HUES64 (cell line): ENCODE measurements around the gene SLC35B2.
A peak's percentile ranks its signal among the peaks of the same experiment; 100 is the strongest.

Experiments
- H3K27ac ChIP-seq: 2 replicates; pipeline ENCODE4 v1.7.0; 2013; ENCODE audit warnings: low read depth, low read length, inconsistent platforms
- H3K27me3 ChIP-seq: 2 replicates; pipeline ENCODE4 v1.6.1; 2013; ENCODE audit warnings: mild to moderate bottlenecking, low read length; ENCODE audit not compliant: insufficient read depth
- H3K36me3 ChIP-seq: 2 replicates; pipeline ENCODE4 v1.6.1; 2013; ENCODE audit warnings: mild to moderate bottlenecking, low read length; ENCODE audit not compliant: insufficient read depth
- H3K4me1 ChIP-seq: 2 replicates; pipeline ENCODE4 v1.6.1; 2013; ENCODE audit warnings: mild to moderate bottlenecking, low read length, moderate library complexity; ENCODE audit not compliant: insufficient read depth
- H3K4me3 ChIP-seq: 2 replicates; pipeline ENCODE4 v1.5.1; 2013; ENCODE audit warnings: mild to moderate bottlenecking, low read length, moderate library complexity
- H3K9ac ChIP-seq: 2 replicates; pipeline ENCODE4 v1.6.1; 2013; ENCODE audit warnings: mild to moderate bottlenecking, low read depth, low read length
- H3K9me3 ChIP-seq: 2 replicates; pipeline ENCODE4 v1.6.1; 2013; ENCODE audit warnings: low read depth, low read length; ENCODE audit not compliant: insufficient read depth
- WGBS: fragments of 150-250, 120-280 bp; methylation state at CpG from one replicate; pipeline ENCODE4 v1.1.7; 2013; ENCODE audit warnings: missing lambda C conversion rate; 5-methylcytosine and 5-hydroxymethylcytosine counted together

The SLC35B2 gene

GRCh38 chr6:44284867-44285266 is 27.5 kb upstream of the SLC35B2 start:
- no peaks in the 10 kb centered on the region for H3K36me3 ChIP-seq
- H3K4me3 ChIP-seq = no peak overlapping the region
- H3K4me1 ChIP-seq = no peaks in the 10 kb centered on the region
- no peak overlapping the region for H3K27ac ChIP-seq
- no peaks in the 10 kb centered on the region for H3K9me3 ChIP-seq
- WGBS = 49% methylated on average over 4 of the region's 4 CpGs
- H3K27me3 ChIP-seq = peaks cover 52% of the 10 kb centered on the region
- H3K9ac ChIP-seq = no peak overlapping the region

DNA sequence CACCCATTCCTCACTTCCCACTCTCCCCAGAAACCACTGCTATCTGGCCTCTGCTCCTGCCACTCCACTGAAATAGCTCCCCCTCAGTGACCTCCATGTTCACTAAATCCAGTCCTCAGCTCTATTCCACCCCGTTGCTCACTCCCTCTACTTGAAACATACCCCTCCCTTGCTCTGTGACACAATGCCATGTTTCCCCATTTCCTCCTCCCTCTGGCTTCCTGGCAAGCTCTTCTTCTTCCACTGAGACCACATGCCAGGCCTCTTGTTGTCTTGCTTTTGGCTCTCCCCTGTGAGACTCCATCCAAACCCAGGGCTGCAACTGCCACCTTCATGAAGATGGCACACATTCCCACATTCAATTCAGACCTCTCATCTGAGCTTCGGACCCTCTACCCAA is 26.8 kb upstream of the SLC35B2 start:
- H3K36me3 ChIP-seq = no peaks in the 10 kb centered on the region
- H3K9me3 ChIP-seq = no peaks in the 10 kb centered on the region
- H3K4me1 ChIP-seq = no peaks in the 10 kb centered on the region
- 55% methylated on average over 2 of the region's 2 CpGs for WGBS
- no peak overlapping the region for H3K9ac ChIP-seq
- peaks cover 50% of the 10 kb centered on the region for H3K27me3 ChIP-seq
- H3K27ac ChIP-seq = no peak overlapping the region
- H3K4me3 ChIP-seq = no peak overlapping the region

GRCh38 chr6:44278774-44279697 is 21.7 kb upstream of the SLC35B2 start:
- Histone ChIP-seq H3K27me3 (peaks cover 57% of the 10 kb centered on the region), H3K36me3 (no peaks in the 10 kb centered on the region), H3K4me3 (no peak overlapping the region), H3K9ac (no peak overlapping the region), H3K4me1 (no peaks in the 10 kb centered on the region), H3K27ac (no peak overlapping the region), H3K9me3 (no peaks in the 10 kb centered on the region)
- WGBS = 69% methylated on average over 9 of the region's 9 CpGs

DNA sequence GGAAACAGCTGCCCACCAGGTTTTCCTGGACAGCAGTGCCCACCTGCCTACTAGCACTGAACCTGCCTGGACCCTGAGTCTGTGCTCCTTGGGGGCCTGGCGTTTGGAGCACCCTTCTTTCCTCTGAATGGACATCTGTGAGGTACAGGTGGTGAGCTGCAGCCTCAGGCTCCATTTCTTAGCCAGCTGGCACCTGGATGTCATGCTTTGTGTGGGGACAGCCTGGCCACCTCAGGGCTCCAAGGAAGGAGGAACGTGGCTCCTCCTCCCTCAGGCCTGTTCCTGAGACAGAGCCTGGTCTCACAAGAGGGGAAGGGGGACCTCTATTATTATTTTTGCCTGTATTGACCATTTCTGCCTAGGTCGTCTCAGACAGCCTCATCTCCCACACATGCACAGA is 21.0 kb upstream of the SLC35B2 start:
- H3K27ac ChIP-seq = no peak overlapping the region
- H3K4me1 ChIP-seq = no peaks in the 10 kb centered on the region
- no peak overlapping the region for H3K4me3 ChIP-seq
- H3K27me3 ChIP-seq = peaks cover 51% of the 10 kb centered on the region
- H3K36me3 ChIP-seq = no peaks in the 10 kb centered on the region
- no peak overlapping the region for H3K9ac ChIP-seq
- H3K9me3 ChIP-seq = no peaks in the 10 kb centered on the region
- 62% methylated on average over 2 of the region's 3 CpGs for WGBS

DNA sequence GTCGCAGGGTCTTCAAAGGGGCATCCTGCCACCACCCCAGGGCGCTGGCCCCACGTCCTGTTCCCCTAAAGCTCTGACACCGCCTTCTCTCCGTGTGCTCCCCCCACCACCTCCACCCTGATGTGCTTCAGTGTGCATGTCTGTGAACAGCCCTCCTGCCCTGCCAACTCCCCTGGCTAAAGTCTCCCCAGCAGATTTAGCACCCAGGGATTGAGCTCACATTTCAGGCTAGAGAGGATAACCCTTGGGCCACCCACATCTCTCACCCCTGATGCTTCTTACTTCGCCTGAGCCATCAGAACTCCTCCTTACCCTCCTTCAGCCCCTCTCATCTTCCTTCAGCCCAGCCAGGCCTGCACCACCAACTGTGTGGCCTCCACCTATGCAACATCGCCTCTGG is 20.4 kb upstream of the SLC35B2 start:
- Histone ChIP-seq H3K9me3 (no peaks in the 10 kb centered on the region), H3K4me1 (no peaks in the 10 kb centered on the region), H3K9ac (no peak overlapping the region), H3K4me3 (no peak overlapping the region), H3K27ac (no peak overlapping the region), H3K36me3 (no peaks in the 10 kb centered on the region), H3K27me3 (peaks cover 53% of the 10 kb centered on the region)
- WGBS = 85% methylated on average over 7 of the region's 7 CpGs

DNA sequence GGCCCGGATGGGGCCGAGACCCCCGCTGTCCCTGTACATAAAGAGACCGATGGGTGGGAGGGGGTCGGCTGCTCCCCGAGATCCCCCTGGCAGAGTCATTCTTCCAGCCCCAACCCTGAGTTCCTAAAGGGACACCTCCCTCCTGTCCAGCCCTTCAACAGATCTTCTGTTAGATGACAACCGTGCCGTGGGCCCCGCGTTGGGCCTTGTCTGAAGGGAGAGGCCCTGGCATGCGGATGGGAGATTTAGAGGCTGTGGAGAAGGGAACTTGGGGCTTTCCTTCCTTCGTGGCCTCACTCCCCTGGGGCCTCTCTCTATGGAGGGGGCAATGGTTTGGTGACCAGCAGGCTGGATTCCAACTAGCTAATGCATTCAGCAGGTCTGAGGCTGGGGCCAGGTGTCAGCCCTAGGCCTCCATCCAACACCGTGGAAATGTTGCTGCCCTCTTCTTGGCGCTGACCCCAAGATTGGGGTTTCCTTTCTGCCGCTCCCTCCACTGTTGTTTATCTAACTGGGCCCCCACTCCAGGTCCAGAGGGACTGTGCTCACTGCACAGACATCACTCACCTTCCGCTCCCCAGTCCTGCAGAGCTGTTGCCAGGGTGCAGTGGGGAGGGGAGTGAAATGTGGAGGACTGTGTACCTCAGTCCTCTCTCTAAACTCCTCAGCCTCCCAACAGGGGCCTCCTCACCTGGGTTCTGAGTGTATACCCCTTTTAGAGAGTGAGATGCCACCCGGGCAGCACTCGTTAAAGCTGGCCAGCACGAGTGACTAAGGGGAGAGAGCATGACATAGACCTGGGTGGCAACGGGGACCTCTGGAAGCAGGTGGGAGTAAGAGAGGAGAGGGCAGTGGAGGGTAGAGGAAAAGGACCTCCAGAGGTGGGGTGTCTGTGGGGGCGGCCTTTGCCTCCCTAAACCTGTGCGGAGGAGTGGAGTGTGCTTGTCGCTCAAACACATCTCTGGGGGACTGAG is 19.6 kb upstream of the SLC35B2 start:
- Histone ChIP-seq H3K4me3 (no peak overlapping the region), H3K27me3 (peaks cover 56% of the 10 kb centered on the region), H3K9ac (no peak overlapping the region), H3K4me1 (no peaks in the 10 kb centered on the region), H3K27ac (no peak overlapping the region), H3K36me3 (no peaks in the 10 kb centered on the region), H3K9me3 (no peaks in the 10 kb centered on the region)
- 85% methylated on average over 23 of the region's 23 CpGs for WGBS

- Histone ChIP-seq H3K4me3 (peak overlapping the region; percentile 36), H3K9me3 (no peaks in the 10 kb centered on the region), H3K36me3 (no peaks in the 10 kb centered on the region), H3K4me1 (peaks cover 5% of the 10 kb centered on the region), H3K27ac (no peak overlapping the region), H3K9ac (no peak overlapping the region), H3K27me3 (peaks cover 61% of the 10 kb centered on the region)
- WGBS = 14% methylated on average over 109 of the region's 109 CpGs
Observed at GRCh38 chr6:44275749-44276648, 18.7 kb upstream of the SLC35B2 start.

GRCh38 chr6:44275271-44275748 is 18.0 kb upstream of the SLC35B2 start:
- H3K9ac ChIP-seq = no peak overlapping the region
- WGBS = 89% methylated on average over 59 of the region's 59 CpGs

DNA sequence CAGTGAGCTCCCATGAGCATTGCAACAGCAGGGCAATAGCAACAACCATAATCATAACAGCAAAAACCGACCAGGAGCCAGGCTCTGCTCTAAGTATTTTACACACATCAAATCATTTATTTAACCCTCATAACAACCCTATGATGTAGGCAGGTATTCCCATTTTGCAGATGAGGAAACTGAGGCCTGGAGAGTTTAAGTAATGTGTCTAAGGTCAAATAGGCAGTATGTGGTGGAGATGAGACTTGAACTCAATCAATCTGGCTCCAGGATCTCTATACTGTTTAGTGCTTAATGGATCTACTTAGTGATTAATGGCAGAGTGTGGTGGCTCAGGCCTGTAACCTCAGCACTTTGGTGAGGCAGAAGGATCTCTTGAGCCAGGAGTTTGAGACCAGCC is 16.3 kb upstream of the SLC35B2 start:
- Histone ChIP-seq H3K4me3 (no peak overlapping the region), H3K4me1 (peaks cover 9% of the 10 kb centered on the region), H3K27ac (no peak overlapping the region), H3K36me3 (no peaks in the 10 kb centered on the region), H3K9me3 (no peaks in the 10 kb centered on the region), H3K9ac (no peak overlapping the region), H3K27me3 (peaks cover 72% of the 10 kb centered on the region)
- 85% methylated on average over 1 of the region's 1 CpG for WGBS

More at GRCh38 chr6:44275271-44275748, 18.0 kb upstream of the SLC35B2 start:
- no peaks in the 10 kb centered on the region for H3K36me3 ChIP-seq
- no peak overlapping the region for H3K4me3 ChIP-seq
- H3K27ac ChIP-seq = no peak overlapping the region
- H3K27me3 ChIP-seq = peaks cover 61% of the 10 kb centered on the region
- peaks cover 5% of the 10 kb centered on the region for H3K4me1 ChIP-seq
- H3K9me3 ChIP-seq = no peaks in the 10 kb centered on the region

DNA sequence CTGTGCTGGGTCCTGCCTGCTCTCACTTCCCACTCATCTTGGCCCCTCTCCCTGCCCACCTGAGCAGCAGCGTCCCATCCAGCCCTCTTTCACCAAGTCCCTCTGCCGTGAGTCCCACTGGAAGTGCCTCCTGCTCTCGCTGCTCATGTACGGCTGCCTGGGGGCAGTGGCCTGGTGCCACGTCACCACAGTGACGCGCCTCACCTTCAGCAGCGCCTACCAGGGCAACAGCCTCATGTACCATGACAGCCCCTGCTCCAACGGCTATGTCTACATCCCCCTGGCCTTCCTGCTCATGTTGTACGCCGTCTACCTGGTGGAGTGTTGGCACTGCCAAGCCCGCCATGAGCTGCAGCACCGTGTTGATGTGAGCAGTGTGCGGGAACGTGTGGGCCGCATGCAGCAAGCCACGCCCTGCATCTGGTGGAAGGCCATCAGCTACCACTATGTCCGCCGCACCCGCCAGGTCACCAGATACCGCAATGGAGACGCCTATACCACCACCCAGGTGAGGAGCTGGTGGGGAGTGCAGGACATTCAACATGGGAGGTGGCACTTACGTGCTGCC is 15.8 kb upstream of the SLC35B2 start:
- WGBS = 91% methylated on average over 22 of the region's 23 CpGs
- no peak overlapping the region for H3K4me3 ChIP-seq
- H3K9me3 ChIP-seq = no peaks in the 10 kb centered on the region
- H3K9ac ChIP-seq = no peak overlapping the region
- no peak overlapping the region for H3K27ac ChIP-seq
- no peaks in the 10 kb centered on the region for H3K36me3 ChIP-seq
- H3K27me3 ChIP-seq = peaks cover 69% of the 10 kb centered on the region
- peaks cover 13% of the 10 kb centered on the region for H3K4me1 ChIP-seq
